ENCODE measurements around the gene BRINP3.

DNA sequence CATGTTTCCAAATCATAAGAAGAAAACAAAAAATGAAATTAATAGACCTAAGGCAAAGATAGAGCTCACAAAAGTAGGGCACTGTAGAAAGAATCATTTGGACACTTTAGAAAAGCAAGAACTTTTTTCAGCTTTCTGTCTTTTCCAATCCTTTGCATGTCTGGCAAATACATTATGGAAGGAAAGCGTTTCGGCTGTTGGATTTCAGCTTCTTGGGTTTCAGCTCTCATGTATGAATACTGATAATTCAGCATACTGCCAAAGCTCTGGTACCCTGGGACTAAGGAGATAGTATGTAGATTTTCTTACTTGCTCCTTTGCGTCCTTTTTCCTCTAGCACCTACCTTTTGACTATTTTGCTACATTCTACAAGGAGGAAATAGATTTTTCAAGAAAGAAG is 375.9 kb downstream of the BRINP3 start:
- TF ChIP-seq, protein P1, sequence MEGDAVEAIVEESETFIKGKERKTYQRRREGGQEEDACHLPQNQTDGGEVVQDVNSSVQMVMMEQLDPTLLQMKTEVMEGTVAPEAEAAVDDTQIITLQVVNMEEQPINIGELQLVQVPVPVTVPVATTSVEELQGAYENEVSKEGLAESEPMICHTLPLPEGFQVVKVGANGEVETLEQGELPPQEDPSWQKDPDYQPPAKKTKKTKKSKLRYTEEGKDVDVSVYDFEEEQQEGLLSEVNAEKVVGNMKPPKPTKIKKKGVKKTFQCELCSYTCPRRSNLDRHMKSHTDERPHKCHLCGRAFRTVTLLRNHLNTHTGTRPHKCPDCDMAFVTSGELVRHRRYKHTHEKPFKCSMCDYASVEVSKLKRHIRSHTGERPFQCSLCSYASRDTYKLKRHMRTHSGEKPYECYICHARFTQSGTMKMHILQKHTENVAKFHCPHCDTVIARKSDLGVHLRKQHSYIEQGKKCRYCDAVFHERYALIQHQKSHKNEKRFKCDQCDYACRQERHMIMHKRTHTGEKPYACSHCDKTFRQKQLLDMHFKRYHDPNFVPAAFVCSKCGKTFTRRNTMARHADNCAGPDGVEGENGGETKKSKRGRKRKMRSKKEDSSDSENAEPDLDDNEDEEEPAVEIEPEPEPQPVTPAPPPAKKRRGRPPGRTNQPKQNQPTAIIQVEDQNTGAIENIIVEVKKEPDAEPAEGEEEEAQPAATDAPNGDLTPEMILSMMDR (IDR thresholded peaks at IDR 0.05; ENCODE audit: poor library complexity, severe bottlenecking): no peak
- TF ChIP-seq POLR2AphosphoS5 (IDR thresholded peaks at IDR 0.05) (no peak), TAF1 (IDR thresholded peaks at IDR 0.05; ENCODE audit: low read depth) (no peak), EP300 (conservative IDR thresholded peaks at IDR 0.05; ENCODE audit: poor library complexity, severe bottlenecking) (no peak), EZH2 (IDR thresholded peaks at IDR 0.05; ENCODE audit: borderline replicate concordance, insufficient read depth, low read length, poor library complexity, severe bottlenecking) (no peak), RAD21 (conservative IDR thresholded peaks at IDR 0.05) (no peak)
- TF ChIP-seq, protein P2, sequence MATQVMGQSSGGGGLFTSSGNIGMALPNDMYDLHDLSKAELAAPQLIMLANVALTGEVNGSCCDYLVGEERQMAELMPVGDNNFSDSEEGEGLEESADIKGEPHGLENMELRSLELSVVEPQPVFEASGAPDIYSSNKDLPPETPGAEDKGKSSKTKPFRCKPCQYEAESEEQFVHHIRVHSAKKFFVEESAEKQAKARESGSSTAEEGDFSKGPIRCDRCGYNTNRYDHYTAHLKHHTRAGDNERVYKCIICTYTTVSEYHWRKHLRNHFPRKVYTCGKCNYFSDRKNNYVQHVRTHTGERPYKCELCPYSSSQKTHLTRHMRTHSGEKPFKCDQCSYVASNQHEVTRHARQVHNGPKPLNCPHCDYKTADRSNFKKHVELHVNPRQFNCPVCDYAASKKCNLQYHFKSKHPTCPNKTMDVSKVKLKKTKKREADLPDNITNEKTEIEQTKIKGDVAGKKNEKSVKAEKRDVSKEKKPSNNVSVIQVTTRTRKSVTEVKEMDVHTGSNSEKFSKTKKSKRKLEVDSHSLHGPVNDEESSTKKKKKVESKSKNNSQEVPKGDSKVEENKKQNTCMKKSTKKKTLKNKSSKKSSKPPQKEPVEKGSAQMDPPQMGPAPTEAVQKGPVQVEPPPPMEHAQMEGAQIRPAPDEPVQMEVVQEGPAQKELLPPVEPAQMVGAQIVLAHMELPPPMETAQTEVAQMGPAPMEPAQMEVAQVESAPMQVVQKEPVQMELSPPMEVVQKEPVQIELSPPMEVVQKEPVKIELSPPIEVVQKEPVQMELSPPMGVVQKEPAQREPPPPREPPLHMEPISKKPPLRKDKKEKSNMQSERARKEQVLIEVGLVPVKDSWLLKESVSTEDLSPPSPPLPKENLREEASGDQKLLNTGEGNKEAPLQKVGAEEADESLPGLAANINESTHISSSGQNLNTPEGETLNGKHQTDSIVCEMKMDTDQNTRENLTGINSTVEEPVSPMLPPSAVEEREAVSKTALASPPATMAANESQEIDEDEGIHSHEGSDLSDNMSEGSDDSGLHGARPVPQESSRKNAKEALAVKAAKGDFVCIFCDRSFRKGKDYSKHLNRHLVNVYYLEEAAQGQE (IDR thresholded peaks at IDR 0.05; ENCODE audit: borderline replicate concordance): no peak
